ENCODE results near the gene FAAP20. TPM values are rescaled to one million over a fixed set of nuclear protein-coding genes. Genes with fewer than 3 reads are reported as not detected.
A peak's percentile ranks its signal among the peaks of the same experiment; 100 is the strongest.

The FAAP20 gene
- total RNA-seq, 1 experiment from 2014 or later: 20.1 TPM

GRCh38 chr1:2176615-2177014 lies 18.0 kb downstream of the FAAP20 start:
- no peaks in the 10 kb centered on the region for H3K4me1 ChIP-seq (ENCODE audit: low read length)
- no peaks in the 10 kb centered on the region for H3K9me3 ChIP-seq (ENCODE audit: low read length)
- DNase-seq: no peak
- H3K27ac ChIP-seq (ENCODE audit: low read length): no peak overlapping the region
- no peaks in the 10 kb centered on the region for H3K27me3 ChIP-seq (ENCODE audit: low read length)
- H3K79me2 ChIP-seq (ENCODE audit: low read length): no peaks in the 10 kb centered on the region
- H3K9ac ChIP-seq (ENCODE audit: low read length): no peak overlapping the region
- no peaks in the 10 kb centered on the region for H4K20me1 ChIP-seq (ENCODE audit: insufficient read depth, low read depth, low read length)
- no peaks in the 10 kb centered on the region for H3K36me3 ChIP-seq (ENCODE audit: insufficient read depth, low read length)
- no peak overlapping the region for H3K4me3 ChIP-seq (ENCODE audit: low read length)
- H3K4me2 ChIP-seq (ENCODE audit: low read depth, low read length, poor library complexity, severe bottlenecking): no peak overlapping the region
- no peak overlapping the region for H2AFZ ChIP-seq (ENCODE audit: low read length)
- H3K9me2 ChIP-seq (replicated peaks; ENCODE audit: insufficient read depth, low read length): no peaks in the 10 kb centered on the region

GRCh38 chr1:2175681-2176454 lies 18.7 kb downstream of the FAAP20 start:
- no peaks in the 10 kb centered on the region for H3K36me3 ChIP-seq (ENCODE audit: insufficient read depth, low read length)
- H3K79me2 ChIP-seq (ENCODE audit: low read length): no peaks in the 10 kb centered on the region
- H3K9ac ChIP-seq (ENCODE audit: low read length): no peak overlapping the region
- H3K27me3 ChIP-seq (ENCODE audit: low read length): no peaks in the 10 kb centered on the region
- H3K4me1 ChIP-seq (ENCODE audit: low read length): no peaks in the 10 kb centered on the region
- no peaks in the 10 kb centered on the region for H4K20me1 ChIP-seq (ENCODE audit: insufficient read depth, low read depth, low read length)
- no peak overlapping the region for H2AFZ ChIP-seq (ENCODE audit: low read length)
- H3K9me3 ChIP-seq (ENCODE audit: low read length): no peaks in the 10 kb centered on the region
- no peak overlapping the region for H3K27ac ChIP-seq (ENCODE audit: low read length)
- no peak overlapping the region for H3K4me2 ChIP-seq (ENCODE audit: low read depth, low read length, poor library complexity, severe bottlenecking)
- DNase-seq: no peak
- H3K9me2 ChIP-seq (replicated peaks; ENCODE audit: insufficient read depth, low read length): no peaks in the 10 kb centered on the region
- no peak overlapping the region for H3K4me3 ChIP-seq (ENCODE audit: low read length)

- Histone ChIP-seq H3K9me3 (ENCODE audit: low read length) (no peaks in the 10 kb centered on the region), H3K79me2 (ENCODE audit: low read length) (no peaks in the 10 kb centered on the region), H3K36me3 (ENCODE audit: insufficient read depth, low read length) (no peaks in the 10 kb centered on the region), H3K27me3 (ENCODE audit: low read length) (no peaks in the 10 kb centered on the region), H3K4me2 (ENCODE audit: low read depth, low read length, poor library complexity, severe bottlenecking) (no peak overlapping the region), H4K20me1 (ENCODE audit: insufficient read depth, low read depth, low read length) (no peaks in the 10 kb centered on the region), H3K9me2 (replicated peaks; ENCODE audit: insufficient read depth, low read length) (no peaks in the 10 kb centered on the region), H3K9ac (ENCODE audit: low read length) (no peak overlapping the region), H3K4me3 (ENCODE audit: low read length) (no peak overlapping the region), H3K4me1 (ENCODE audit: low read length) (no peaks in the 10 kb centered on the region), H2AFZ (ENCODE audit: low read length) (no peak overlapping the region), H3K27ac (ENCODE audit: low read length) (no peak overlapping the region)
- no peak for DNase-seq
Measured at GRCh38 chr1:2175055-2175414, 19.5 kb downstream of the FAAP20 start.

- H4K20me1 ChIP-seq (ENCODE audit: insufficient read depth, low read depth, low read length): no peaks in the 10 kb centered on the region
- peak; percentile 60 for DNase-seq
- H3K9ac ChIP-seq (ENCODE audit: low read length): no peak overlapping the region
- no peaks in the 10 kb centered on the region for H3K4me1 ChIP-seq (ENCODE audit: low read length)
- H3K79me2 ChIP-seq (ENCODE audit: low read length): no peaks in the 10 kb centered on the region
- no peak overlapping the region for H3K4me3 ChIP-seq (ENCODE audit: low read length)
- no peaks in the 10 kb centered on the region for H3K9me2 ChIP-seq (replicated peaks; ENCODE audit: insufficient read depth, low read length)
- no peaks in the 10 kb centered on the region for H3K9me3 ChIP-seq (ENCODE audit: low read length)
- H3K36me3 ChIP-seq (ENCODE audit: insufficient read depth, low read length): no peaks in the 10 kb centered on the region
- H2AFZ ChIP-seq (ENCODE audit: low read length): no peak overlapping the region
- H3K4me2 ChIP-seq (ENCODE audit: low read depth, low read length, poor library complexity, severe bottlenecking): no peak overlapping the region
- H3K27me3 ChIP-seq (ENCODE audit: low read length): no peaks in the 10 kb centered on the region
- H3K27ac ChIP-seq (ENCODE audit: low read length): no peak overlapping the region
Measured at GRCh38 chr1:2174348-2175054, 20.1 kb downstream of the FAAP20 start.

- no peak overlapping the region for H3K9ac ChIP-seq (ENCODE audit: low read length)
- H2AFZ ChIP-seq (ENCODE audit: low read length): no peak overlapping the region
- no peaks in the 10 kb centered on the region for H3K9me2 ChIP-seq (replicated peaks; ENCODE audit: insufficient read depth, low read length)
- H3K79me2 ChIP-seq (ENCODE audit: low read length): no peaks in the 10 kb centered on the region
- no peak overlapping the region for H3K27ac ChIP-seq (ENCODE audit: low read length)
- no peaks in the 10 kb centered on the region for H3K36me3 ChIP-seq (ENCODE audit: insufficient read depth, low read length)
- H3K4me2 ChIP-seq (ENCODE audit: low read depth, low read length, poor library complexity, severe bottlenecking): no peak overlapping the region
- no peak overlapping the region for H3K4me3 ChIP-seq (ENCODE audit: low read length)
- H3K4me1 ChIP-seq (ENCODE audit: low read length): no peaks in the 10 kb centered on the region
- H4K20me1 ChIP-seq (ENCODE audit: insufficient read depth, low read depth, low read length): no peaks in the 10 kb centered on the region
- no peak for DNase-seq
- no peaks in the 10 kb centered on the region for H3K9me3 ChIP-seq (ENCODE audit: low read length)
- H3K27me3 ChIP-seq (ENCODE audit: low read length): no peaks in the 10 kb centered on the region
Measured at GRCh38 chr1:2173546-2174347, 20.8 kb downstream of the FAAP20 start.

GRCh38 chr1:2172551-2173146 lies 21.9 kb downstream of the FAAP20 start:
- Histone ChIP-seq H4K20me1 (ENCODE audit: insufficient read depth, low read depth, low read length) (no peaks in the 10 kb centered on the region), H3K9me2 (replicated peaks; ENCODE audit: insufficient read depth, low read length) (no peaks in the 10 kb centered on the region), H3K27ac (ENCODE audit: low read length) (no peak overlapping the region), H3K4me3 (ENCODE audit: low read length) (no peak overlapping the region), H3K9ac (ENCODE audit: low read length) (no peak overlapping the region), H3K79me2 (ENCODE audit: low read length) (no peaks in the 10 kb centered on the region), H3K9me3 (ENCODE audit: low read length) (no peaks in the 10 kb centered on the region), H3K27me3 (ENCODE audit: low read length) (no peaks in the 10 kb centered on the region), H3K4me1 (ENCODE audit: low read length) (no peaks in the 10 kb centered on the region), H3K4me2 (ENCODE audit: low read depth, low read length, poor library complexity, severe bottlenecking) (no peak overlapping the region), H3K36me3 (ENCODE audit: insufficient read depth, low read length) (no peaks in the 10 kb centered on the region), H2AFZ (ENCODE audit: low read length) (no peak overlapping the region)
- no peak for DNase-seq

GRCh38 chr1:2172012-2172411 lies 22.6 kb downstream of the FAAP20 start:
- no peaks in the 10 kb centered on the region for H3K9me2 ChIP-seq (replicated peaks; ENCODE audit: insufficient read depth, low read length)
- H3K27ac ChIP-seq (ENCODE audit: low read length): no peak overlapping the region
- H3K27me3 ChIP-seq (ENCODE audit: low read length): no peaks in the 10 kb centered on the region
- H3K79me2 ChIP-seq (ENCODE audit: low read length): no peaks in the 10 kb centered on the region
- H3K9ac ChIP-seq (ENCODE audit: low read length): no peak overlapping the region
- no peaks in the 10 kb centered on the region for H4K20me1 ChIP-seq (ENCODE audit: insufficient read depth, low read depth, low read length)
- H3K9me3 ChIP-seq (ENCODE audit: low read length): no peaks in the 10 kb centered on the region
- no peak overlapping the region for H3K4me2 ChIP-seq (ENCODE audit: low read depth, low read length, poor library complexity, severe bottlenecking)
- no peaks in the 10 kb centered on the region for H3K4me1 ChIP-seq (ENCODE audit: low read length)
- DNase-seq: no peak
- no peak overlapping the region for H2AFZ ChIP-seq (ENCODE audit: low read length)
- H3K36me3 ChIP-seq (ENCODE audit: insufficient read depth, low read length): no peaks in the 10 kb centered on the region
- no peak overlapping the region for H3K4me3 ChIP-seq (ENCODE audit: low read length)

- Histone ChIP-seq H3K27ac (ENCODE audit: low read length) (no peak overlapping the region), H3K9me2 (replicated peaks; ENCODE audit: insufficient read depth, low read length) (no peaks in the 10 kb centered on the region), H4K20me1 (ENCODE audit: insufficient read depth, low read depth, low read length) (no peaks in the 10 kb centered on the region), H3K27me3 (ENCODE audit: low read length) (no peaks in the 10 kb centered on the region), H3K36me3 (ENCODE audit: insufficient read depth, low read length) (no peaks in the 10 kb centered on the region), H3K9me3 (ENCODE audit: low read length) (no peaks in the 10 kb centered on the region), H3K79me2 (ENCODE audit: low read length) (no peaks in the 10 kb centered on the region), H3K4me3 (ENCODE audit: low read length) (no peak overlapping the region), H3K4me2 (ENCODE audit: low read depth, low read length, poor library complexity, severe bottlenecking) (no peak overlapping the region), H2AFZ (ENCODE audit: low read length) (no peak overlapping the region), H3K4me1 (ENCODE audit: low read length) (no peaks in the 10 kb centered on the region), H3K9ac (ENCODE audit: low read length) (no peak overlapping the region)
- no peak for DNase-seq
Measured at GRCh38 chr1:2170211-2170610, 24.4 kb downstream of the FAAP20 start.
